HCT116 (cell line): ENCODE measurements around the gene RPL18. TPM values are rescaled to one million over a fixed set of nuclear protein-coding genes. Genes with fewer than 3 reads are reported as not detected.
A peak's percentile ranks its signal among the peaks of the same experiment; 100 is the strongest.

Experiments
- ATAC-seq: fragments of 200-7000 bp; cut with Tn5 transposase; 2 replicates; pipeline ENCODE4 v1.9.1; 2020; ENCODE audit warnings: mild to moderate bottlenecking, moderate library complexity
- BruUV-seq: library from RNA; stranded (reverse); fragments of 400-500 nt; replicated peaks from 2 replicates; lab custom pipeline; 2021; lab: Mats Ljungman, UMichigan
- CTCF ChIA-PET: fragments of 300-600 bp; sonication (Branson Sonifier 250); formaldehyde crosslinking; loops from one replicate; lab custom pipeline; 2021; ENCODE audit warnings: antibody characterized with exemption; lab: Charles Lee
- POLR2A ChIA-PET: fragments of 300-600, 350-600 bp; sonication (Branson Sonifier 250); formaldehyde crosslinking; loops from one replicate; lab custom pipeline; 2021; ENCODE audit warnings: antibody characterized with exemption; lab: Charles Lee
- RAD21 ChIA-PET, 2 experiments: fragments of 300-600 bp; sonication (Branson Sonifier 250); formaldehyde crosslinking; loops; one replicate each; lab custom pipeline; 2023; ENCODE audit warnings: low total read pairs in 2 of 2; ENCODE audit not compliant: uncharacterized antibody in 2 of 2, unreplicated experiment in 2 of 2, low non-redundant PET in 1 of 2; lab: Charles Lee
- DNase-seq: peaks from one replicate; pipeline ENCODE4 v3.0.0-alpha.2; 2010; ENCODE audit warnings: low read depth, low spot score
- H2AFZ ChIP-seq: fragments of 200-600 bp; shearing (Covaris generic), sonication (generic); 2 replicates; pipeline ENCODE4 v1.6.1; 2017; ENCODE audit warnings: low read depth, mixed run types, mixed read lengths, antibody characterized with exemption, low read length; ENCODE audit not compliant: poor library complexity, severe bottlenecking
- H3K27ac ChIP-seq: 2 replicates; pipeline ENCODE4 v1.5.1; 2012; ENCODE audit warnings: low read depth, low read length
- H3K27me3 ChIP-seq: fragments of 200-600 bp; sonication (generic); 2 replicates; pipeline ENCODE4 v1.6.1; 2016; ENCODE audit warnings: mixed run types, low read length, mixed read lengths; ENCODE audit not compliant: insufficient read depth
- H3K36me3 ChIP-seq, 2 experiments: fragments of 200-500 bp in 1 of 2; fragments of 200-600 bp in 1 of 2; sonication (Bioruptor generic) in 1 of 2; sonication (generic) in 1 of 2; 2 replicates each; pipeline versions ENCODE4 v1.5.1 to v1.6.1; 2014 to 2016; ENCODE audit warnings: low read length in 2 of 2, inconsistent platforms in 1 of 2, mixed read lengths in 1 of 2, mixed run types in 1 of 2; ENCODE audit not compliant: insufficient read depth in 2 of 2, control insufficient read depth in 1 of 2
- H3K4me1 ChIP-seq, 2 experiments: fragments of 200-600 bp in 1 of 2; sonication (generic) in 1 of 2; 2 replicates each; pipeline versions ENCODE4 v1.5.1 to v1.6.1; 2012 to 2017; ENCODE audit warnings: low read length in 2 of 2, inconsistent platforms in 1 of 2, mild to moderate bottlenecking in 1 of 2, mixed read lengths in 1 of 2, mixed run types in 1 of 2, moderate library complexity in 1 of 2; ENCODE audit not compliant: insufficient read depth in 2 of 2, control insufficient read depth in 1 of 2
- H3K4me2 ChIP-seq: fragments of 200-600 bp; sonication (generic); 2 replicates; pipeline ENCODE4 v1.6.1; 2017; ENCODE audit warnings: mixed run types, low read length, mixed read lengths
- H3K4me3 ChIP-seq, 2 experiments: fragments of 200-600 bp in 1 of 2; sonication (generic) in 1 of 2; replicated peaks in 1 of 2; 2 replicates each; pipeline ENCODE4 v1.5.1; 2011 to 2016; ENCODE audit warnings: low read length in 2 of 2, control low read depth in 1 of 2, low read depth in 1 of 2, mild to moderate bottlenecking in 1 of 2, mixed read lengths in 1 of 2, mixed run types in 1 of 2
- H3K79me2 ChIP-seq: fragments of 200-600 bp; sonication (generic); 2 replicates; pipeline ENCODE4 v1.6.1; 2017; ENCODE audit warnings: mild to moderate bottlenecking, mixed run types, low read length, moderate library complexity, mixed read lengths; ENCODE audit not compliant: insufficient read depth
- H3K9ac ChIP-seq: fragments of 200-600 bp; sonication (generic); 2 replicates; pipeline ENCODE4 v1.6.1; 2016; ENCODE audit warnings: low read length, mixed read lengths
- H3K9me2 ChIP-seq: fragments of 200-600 bp; sonication (generic), shearing (Covaris generic); 2 replicates; pipeline ENCODE4 v1.6.1; 2017; ENCODE audit warnings: mixed run types, mild to moderate bottlenecking, moderate library complexity; ENCODE audit not compliant: insufficient read depth
- H3K9me3 ChIP-seq, 2 experiments: fragments of 200-500 bp in 1 of 2; fragments of 200-600 bp in 1 of 2; sonication (Bioruptor generic) in 1 of 2; sonication (generic) in 1 of 2; 2 replicates each; pipeline ENCODE4 v1.6.1; 2014 to 2017; ENCODE audit warnings: low read length in 2 of 2, mixed read lengths in 2 of 2, inconsistent platforms in 1 of 2, low read depth in 1 of 2, mild to moderate bottlenecking in 1 of 2, mixed run types in 1 of 2, moderate library complexity in 1 of 2; ENCODE audit not compliant: control insufficient read depth in 1 of 2, insufficient read depth in 1 of 2
- H4K20me1 ChIP-seq: fragments of 200-600 bp; sonication (generic), shearing (Covaris generic); 2 replicates; pipeline ENCODE4 v1.6.1; 2017; ENCODE audit warnings: mixed run types, mild to moderate bottlenecking, moderate library complexity; ENCODE audit not compliant: insufficient read depth
- CEBPB ChIP-seq: IDR thresholded peaks from 2 replicates; pipeline ENCODE4 v1.6.1; 2012; ENCODE audit warnings: low read depth
- CTCF ChIP-seq, 3 experiments: fragments of 200-600 bp in 1 of 3; sonication (generic) in 1 of 3; IDR thresholded peaks in 2 of 3; conservative IDR thresholded peaks in 1 of 3; 2 replicates each; pipeline ENCODE4 v1.5.1; 2012 to 2017; ENCODE audit warnings: low read depth in 2 of 3, low read length in 2 of 3, antibody characterized with exemption in 1 of 3, borderline replicate concordance in 1 of 3, control low read depth in 1 of 3, mild to moderate bottlenecking in 1 of 3, mixed read lengths in 1 of 3, mixed run types in 1 of 3, moderate library complexity in 1 of 3; ENCODE audit not compliant: insufficient read depth in 1 of 3
- EGR1 ChIP-seq: IDR thresholded peaks from 2 replicates; pipeline ENCODE4 v1.6.1; 2012; ENCODE audit warnings: low read depth
- ELF1 ChIP-seq: IDR thresholded peaks from 2 replicates; pipeline ENCODE4 v1.6.1; 2012; ENCODE audit warnings: low read depth, borderline replicate concordance
- EZH2 ChIP-seq: fragments of 200-600 bp; sonication (generic); IDR thresholded peaks from 2 replicates; pipeline ENCODE4 v1.6.1; 2017; ENCODE audit warnings: antibody characterized with exemption, mixed run types
- EZH2phosphoT487 ChIP-seq: fragments of 200-600 bp; IDR thresholded peaks from 2 replicates; pipeline ENCODE4 v1.6.1; 2018; ENCODE audit warnings: antibody characterized with exemption, borderline replicate concordance
- JUND ChIP-seq: IDR thresholded peaks from 2 replicates; pipeline ENCODE4 v1.6.1; 2012
- MAX ChIP-seq: IDR thresholded peaks from 2 replicates; pipeline ENCODE4 v1.6.1; 2012
- RAD21 ChIP-seq: IDR thresholded peaks from 2 replicates; pipeline ENCODE4 v1.6.1; 2012; ENCODE audit warnings: low read depth, mild to moderate bottlenecking
- SIN3A ChIP-seq: IDR thresholded peaks from 2 replicates; pipeline ENCODE4 v1.6.1; 2012; ENCODE audit warnings: low read depth
- SP1 ChIP-seq: IDR thresholded peaks from 2 replicates; pipeline ENCODE4 v1.6.1; 2012; ENCODE audit warnings: low read depth
- TCF7L2 ChIP-seq: IDR thresholded peaks from 2 replicates; pipeline ENCODE4 v1.7.0; 2011; ENCODE audit warnings: borderline replicate concordance, inconsistent platforms; ENCODE audit not compliant: insufficient read depth, insufficient read length; ENCODE audit errors: extremely low read depth
- YY1 ChIP-seq: IDR thresholded peaks from 2 replicates; pipeline ENCODE4 v1.6.1; 2011; ENCODE audit warnings: low read length, low read depth, moderate library complexity, mild to moderate bottlenecking; ENCODE audit not compliant: insufficient replicate concordance; ENCODE audit errors: extremely low read depth
- ZBTB33 ChIP-seq: IDR thresholded peaks from 2 replicates; pipeline ENCODE4 v1.6.1; 2011; ENCODE audit warnings: mild to moderate bottlenecking, low read length, moderate library complexity; ENCODE audit not compliant: insufficient replicate concordance; ENCODE audit errors: extremely low read depth
- intact Hi-C: fragments of 100-400 bp; cut with micrococcal nuclease; formaldehyde crosslinking; loops from 2 replicates; pipeline ENCODE4 v1.10.0; 2022
- total RNA-seq: library from RNA; stranded (reverse); gene quantifications from one replicate; pipeline ENCODE4 v1.2.1, GENCODE V29; 2021; ENCODE audit not compliant: unreplicated experiment

Gene RPL18
- total RNA-seq, 1 experiment from 2014 or later = 2,006 TPM

- TF ChIP-seq CTCF (IDR thresholded peaks at IDR 0.05 in 2 of 3, conservative IDR thresholded peaks at IDR 0.05 in 1 of 3; ENCODE audit: borderline replicate concordance in 1 of 3, insufficient read depth in 1 of 3, low read depth in 2 of 3, low read length in 2 of 3) = no peak
Measured at GRCh38 chr19:48609571-48610108, 9.3 kb downstream of the RPL18 start (continued).

- Histone ChIP-seq H3K4me2 (peak overlapping the region; percentile 89), H3K9ac (peak overlapping the region; percentile 57)
- CTCF ChIA-PET = interaction anchor here (0.8 to 2.3 kb wide), 17 partner anchors 9 to 385 kb away, joined by 3 to 20 read pairs (median 4); partner anchors contain the start of genes RPL18, RUVBL2 and SPHK2
Measured at GRCh38 chr19:48608798-48609263, 10.1 kb downstream of the RPL18 start.

More at GRCh38 chr19:48608798-48609263, 10.1 kb downstream of the RPL18 start:
- DNase-seq = peak; percentile 66
- TF ChIP-seq JUND = no peak
- TF ChIP-seq EZH2 = no peak
- TF ChIP-seq CTCF (IDR thresholded peaks at IDR 0.05 in 2 of 3, conservative IDR thresholded peaks at IDR 0.05 in 1 of 3; ENCODE audit: borderline replicate concordance in 1 of 3, insufficient read depth in 1 of 3, low read depth in 2 of 3, low read length in 2 of 3) = peak; percentile 77 to 80 (median 77)
- no peak for TF ChIP-seq YY1
- TF ChIP-seq RAD21 = peak; percentile 92
- TF ChIP-seq EGR1 = no peak
- TF ChIP-seq SIN3A = no peak
- no peak for TF ChIP-seq ZBTB33
- TF ChIP-seq SP1 = no peak
- TF ChIP-seq EZH2phosphoT487 = no peak
- peak; percentile 11 for TF ChIP-seq TCF7L2
- TF ChIP-seq CEBPB = no peak
- no peak for TF ChIP-seq MAX
- no peak for TF ChIP-seq ELF1
- H3K36me3 ChIP-seq = no peaks in the 10 kb centered on the region
- ChIA-PET RAD21 (interaction anchor here (0.6 to 1.1 kb wide), 4 partner anchors 103 to 240 kb away, joined by 3 to 7 read pairs (median 4); no protein-coding TSS in a partner anchor), POLR2A (interaction anchor here (0.7 to 3.2 kb wide), 10 partner anchors 9 to 385 kb away, joined by 3 to 31 read pairs (median 4); partner anchors contain the start of genes RPL18, RUVBL2 and SPHK2)
- H3K4me1 ChIP-seq = peaks cover 5 to 13% of the 10 kb centered on the region in 2 experiments; a peak in 3 of 4 replicates
- peak; percentile 92 for ATAC-seq
- intact Hi-C loops = no loop called here
- BruUV-seq = no TSS peak
- H3K9me3 ChIP-seq = no peaks in the 10 kb centered on the region
- no peaks in the 10 kb centered on the region for H4K20me1 ChIP-seq
- H2AFZ ChIP-seq = peak overlapping the region; percentile 99
- H3K9me2 ChIP-seq = no peaks in the 10 kb centered on the region
- H3K27ac ChIP-seq = peak overlapping the region; percentile 10; the same call in 1 of the 2 replicates
- no peaks in the 10 kb centered on the region for H3K27me3 ChIP-seq
- no peaks in the 10 kb centered on the region for H3K79me2 ChIP-seq
- H3K4me3 ChIP-seq = peak overlapping the region; percentile 22 to 50
